ENCODE measurements around the gene PCDHGC5. TPM values are rescaled to one million over a fixed set of nuclear protein-coding genes. Genes with fewer than 3 reads are reported as not detected.

PCDHGC5 gene
- total RNA-seq, 1 donor from 2014 or later, result 0.43 TPM

DNA sequence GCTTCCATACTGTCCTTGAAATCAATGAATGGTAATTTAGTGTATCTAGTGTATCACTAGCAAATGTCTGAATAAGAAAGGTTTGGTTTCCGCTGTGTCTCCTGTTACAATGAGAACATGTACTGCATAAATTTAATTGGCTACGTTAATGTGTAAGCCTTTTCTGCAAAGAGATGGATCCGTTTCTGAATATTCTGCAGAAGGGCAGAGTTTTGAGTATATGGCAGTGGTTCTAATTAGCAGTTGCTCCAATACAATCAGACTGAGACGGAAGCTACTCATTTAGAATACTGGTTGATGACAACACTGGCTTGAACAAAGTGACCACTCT is 4.6 kb upstream of the PCDHGC5 start:
- Histone ChIP-seq H3K27ac (no peak overlapping the region), H4K20me1 (ENCODE audit: low read depth) (peaks cover 65% of the 10 kb centered on the region), H3K9me3 (ENCODE audit: low read depth) (no peaks in the 10 kb centered on the region), H3F3A (ENCODE audit: low read depth) (peaks cover 28% of the 10 kb centered on the region), H3K79me2 (ENCODE audit: low read depth) (peaks cover 40% of the 10 kb centered on the region), H3K9ac (no peak overlapping the region), H3K27me3 (peaks cover 38% of the 10 kb centered on the region), H3K36me3 (no peaks in the 10 kb centered on the region), H3K4me1 (peaks cover 21% of the 10 kb centered on the region), H2AFZ (replicated peaks) (no peak overlapping the region), H3K4me3 (peak overlapping the region; percentile 80), H3K4me2 (peak overlapping the region; percentile 100)
- Mint-ChIP-seq H3K4me3 (peak overlapping the region; percentile 66), H3K27ac (no peak overlapping the region), H3K4me1 (peaks cover 31% of the 10 kb centered on the region), H3K36me3 (peaks cover 74% of the 10 kb centered on the region), H3K9me3 (peaks cover 76% of the 10 kb centered on the region), H3K27me3 (ENCODE audit: insufficient read depth, low read depth) (peaks cover 7% of the 10 kb centered on the region)
- TF ChIP-seq EZH2 (IDR thresholded peaks at IDR 0.05) (no peak), EZH2phosphoT487 (IDR thresholded peaks at IDR 0.05) (no peak)
- TF ChIP-seq, protein P1, sequence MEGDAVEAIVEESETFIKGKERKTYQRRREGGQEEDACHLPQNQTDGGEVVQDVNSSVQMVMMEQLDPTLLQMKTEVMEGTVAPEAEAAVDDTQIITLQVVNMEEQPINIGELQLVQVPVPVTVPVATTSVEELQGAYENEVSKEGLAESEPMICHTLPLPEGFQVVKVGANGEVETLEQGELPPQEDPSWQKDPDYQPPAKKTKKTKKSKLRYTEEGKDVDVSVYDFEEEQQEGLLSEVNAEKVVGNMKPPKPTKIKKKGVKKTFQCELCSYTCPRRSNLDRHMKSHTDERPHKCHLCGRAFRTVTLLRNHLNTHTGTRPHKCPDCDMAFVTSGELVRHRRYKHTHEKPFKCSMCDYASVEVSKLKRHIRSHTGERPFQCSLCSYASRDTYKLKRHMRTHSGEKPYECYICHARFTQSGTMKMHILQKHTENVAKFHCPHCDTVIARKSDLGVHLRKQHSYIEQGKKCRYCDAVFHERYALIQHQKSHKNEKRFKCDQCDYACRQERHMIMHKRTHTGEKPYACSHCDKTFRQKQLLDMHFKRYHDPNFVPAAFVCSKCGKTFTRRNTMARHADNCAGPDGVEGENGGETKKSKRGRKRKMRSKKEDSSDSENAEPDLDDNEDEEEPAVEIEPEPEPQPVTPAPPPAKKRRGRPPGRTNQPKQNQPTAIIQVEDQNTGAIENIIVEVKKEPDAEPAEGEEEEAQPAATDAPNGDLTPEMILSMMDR (IDR thresholded peaks at IDR 0.05), result no peak
- no peak for DNase-seq (ENCODE audit: low spot score)

DNA sequence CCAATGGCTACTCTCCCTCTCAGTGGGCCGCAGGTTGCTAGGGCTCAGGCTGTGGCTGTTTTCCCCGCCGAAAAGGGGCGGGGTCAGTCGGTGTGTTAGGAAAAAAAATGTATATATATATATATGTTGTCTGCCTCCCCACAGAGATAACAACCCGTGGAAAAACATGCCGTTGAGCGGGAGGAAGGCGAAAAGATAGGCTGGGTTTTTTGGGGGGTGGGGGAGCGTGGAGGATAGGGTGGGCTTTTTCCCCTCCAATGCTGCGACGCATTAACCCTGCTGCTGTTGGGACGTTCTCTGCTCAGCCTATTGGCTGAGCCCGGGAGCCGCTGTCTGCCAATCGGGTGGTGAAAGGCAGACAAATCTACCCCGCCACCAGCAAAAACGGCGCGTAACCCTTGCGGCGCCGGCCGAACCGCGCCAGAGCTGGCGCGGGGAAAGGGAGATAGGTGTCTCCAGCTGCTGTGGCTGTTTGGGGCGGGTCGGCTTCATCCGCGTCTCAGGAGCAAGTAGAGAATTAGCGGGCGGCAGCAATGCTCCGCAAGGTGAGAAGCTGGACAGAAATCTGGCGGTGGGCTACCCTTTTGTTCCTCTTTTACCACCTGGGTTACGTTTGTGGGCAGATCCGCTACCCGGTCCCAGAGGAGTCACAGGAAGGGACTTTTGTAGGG is 4.1 kb upstream of the PCDHGC5 start, which contains the start of gene PCDHGC4:
Gene PCDHGC4 (plus strand): TSS at position 390 of the 671 bp plus-strand sequence. CDS start 144 bp downstream, at position 534.
- H3K27ac Mint-ChIP-seq, result no peak within 1 kb of the TSS
- H3K4me1 Mint-ChIP-seq, result peaks cover 31% of the 10 kb centered on the region
- Histone ChIP-seq H3K27me3 (peaks cover 43% of the 10 kb centered on the region), H3K27ac (no peak within 1 kb of the TSS), H3K4me3 (peak within 1 kb of the TSS; percentile 80), H3K9me3 (ENCODE audit: low read depth) (no peaks in the 10 kb centered on the region), H3K4me2 (peak within 1 kb of the TSS; percentile 100), H3K4me1 (peaks cover 21% of the 10 kb centered on the region), H4K20me1 (ENCODE audit: low read depth) (peaks cover 60% of the 10 kb centered on the region), H3K9ac (peak within 1 kb of the TSS; percentile 33), H3F3A (ENCODE audit: low read depth) (peaks cover 28% of the 10 kb centered on the region), H3K79me2 (ENCODE audit: low read depth) (peaks cover 40% of the 10 kb centered on the region), H2AFZ (replicated peaks) (peak within 1 kb of the TSS; percentile 72), H3K36me3 (no peaks in the 10 kb centered on the region)
- peaks cover 74% of the 10 kb centered on the region for H3K36me3 Mint-ChIP-seq
- peak; percentile 22 for TF ChIP-seq EZH2 (IDR thresholded peaks at IDR 0.05)
- TF ChIP-seq, protein P1 (IDR thresholded peaks at IDR 0.05), result no peak
- H3K4me3 Mint-ChIP-seq, result peak within 1 kb of the TSS; percentile 66
- H3K27me3 Mint-ChIP-seq (ENCODE audit: insufficient read depth, low read depth), result peaks cover 4% of the 10 kb centered on the region
- H3K9me3 Mint-ChIP-seq, result peaks cover 76% of the 10 kb centered on the region
- DNase-seq (ENCODE audit: low spot score), result peak; percentile 94

DNA sequence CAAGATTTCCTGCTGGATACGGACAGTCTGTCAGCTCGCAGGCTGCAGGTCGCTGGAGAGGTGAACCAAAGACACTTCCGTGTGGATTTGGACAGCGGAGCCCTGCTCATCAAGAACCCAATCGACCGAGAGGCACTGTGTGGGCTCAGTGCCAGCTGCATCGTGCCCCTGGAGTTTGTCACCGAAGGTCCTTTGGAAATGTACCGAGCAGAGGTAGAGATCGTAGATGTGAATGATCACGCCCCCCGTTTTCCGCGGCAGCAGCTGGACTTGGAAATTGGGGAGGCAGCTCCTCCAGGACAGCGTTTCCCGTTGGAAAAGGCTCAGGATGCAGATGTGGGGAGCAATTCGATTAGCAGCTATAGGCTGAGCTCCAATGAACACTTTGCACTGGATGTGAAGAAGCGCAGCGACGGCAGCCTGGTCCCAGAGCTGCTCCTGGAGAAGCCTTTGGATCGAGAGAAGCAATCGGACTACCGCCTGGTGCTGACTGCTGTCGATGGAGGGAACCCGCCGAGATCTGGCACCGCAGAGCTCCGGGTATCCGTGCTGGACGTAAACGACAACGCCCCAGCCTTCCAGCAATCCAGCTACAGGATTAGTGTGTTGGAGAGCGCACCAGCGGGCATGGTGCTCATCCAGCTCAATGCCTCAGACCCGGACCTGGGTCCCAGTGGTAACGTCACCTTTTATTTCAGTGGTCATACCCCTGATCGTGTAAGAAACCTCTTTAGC is 3.4 kb upstream of the PCDHGC5 start:
- H3K27me3 ChIP-seq, result peaks cover 50% of the 10 kb centered on the region
- H3K9me3 ChIP-seq (ENCODE audit: low read depth), result no peaks in the 10 kb centered on the region
- H3K4me2 ChIP-seq, result peak overlapping the region; percentile 100
- H3K36me3 ChIP-seq, result no peaks in the 10 kb centered on the region
- H3K36me3 Mint-ChIP-seq, result peaks cover 76% of the 10 kb centered on the region
- peak overlapping the region; percentile 66 for H3K4me3 Mint-ChIP-seq
- peaks cover 79% of the 10 kb centered on the region for H3K9me3 Mint-ChIP-seq
- peak overlapping the region; percentile 80 for H3K4me3 ChIP-seq
- peak; percentile 38 for DNase-seq (ENCODE audit: low spot score)
- peaks cover 28% of the 10 kb centered on the region for H3F3A ChIP-seq (ENCODE audit: low read depth)
- peak overlapping the region; percentile 72 for H2AFZ ChIP-seq (replicated peaks)
- peaks cover 21% of the 10 kb centered on the region for H3K4me1 ChIP-seq
- H3K79me2 ChIP-seq (ENCODE audit: low read depth), result peaks cover 40% of the 10 kb centered on the region
- peaks cover 60% of the 10 kb centered on the region for H4K20me1 ChIP-seq (ENCODE audit: low read depth)
- H3K9ac ChIP-seq, result peak overlapping the region; percentile 33
- TF ChIP-seq, protein P1 (IDR thresholded peaks at IDR 0.05), result no peak
- peaks cover 4% of the 10 kb centered on the region for H3K27me3 Mint-ChIP-seq (ENCODE audit: insufficient read depth, low read depth)
- no peak overlapping the region for H3K27ac ChIP-seq
- no peak overlapping the region for H3K27ac Mint-ChIP-seq
- H3K4me1 Mint-ChIP-seq, result peaks cover 31% of the 10 kb centered on the region

Measured in neural progenitor cell (in vitro differentiated cells).